HG03457 (cell line): Measurements from ENCODE around the gene ACP4.
"Not testable (repeated sequence)": the region's sequence is repeated elsewhere in the genome, so short reads cannot be mapped to it uniquely, and the experiment has no call there.

ENCODE experiments used
- ATAC-seq: cut with Tn5 transposase; IDR thresholded peaks from one replicate; pipeline ENCODE4 v1.9.1; 2021; ENCODE audit warnings: moderate number of reproducible peaks; ENCODE audit not compliant: unreplicated experiment

Gene ACP4

DNA sequence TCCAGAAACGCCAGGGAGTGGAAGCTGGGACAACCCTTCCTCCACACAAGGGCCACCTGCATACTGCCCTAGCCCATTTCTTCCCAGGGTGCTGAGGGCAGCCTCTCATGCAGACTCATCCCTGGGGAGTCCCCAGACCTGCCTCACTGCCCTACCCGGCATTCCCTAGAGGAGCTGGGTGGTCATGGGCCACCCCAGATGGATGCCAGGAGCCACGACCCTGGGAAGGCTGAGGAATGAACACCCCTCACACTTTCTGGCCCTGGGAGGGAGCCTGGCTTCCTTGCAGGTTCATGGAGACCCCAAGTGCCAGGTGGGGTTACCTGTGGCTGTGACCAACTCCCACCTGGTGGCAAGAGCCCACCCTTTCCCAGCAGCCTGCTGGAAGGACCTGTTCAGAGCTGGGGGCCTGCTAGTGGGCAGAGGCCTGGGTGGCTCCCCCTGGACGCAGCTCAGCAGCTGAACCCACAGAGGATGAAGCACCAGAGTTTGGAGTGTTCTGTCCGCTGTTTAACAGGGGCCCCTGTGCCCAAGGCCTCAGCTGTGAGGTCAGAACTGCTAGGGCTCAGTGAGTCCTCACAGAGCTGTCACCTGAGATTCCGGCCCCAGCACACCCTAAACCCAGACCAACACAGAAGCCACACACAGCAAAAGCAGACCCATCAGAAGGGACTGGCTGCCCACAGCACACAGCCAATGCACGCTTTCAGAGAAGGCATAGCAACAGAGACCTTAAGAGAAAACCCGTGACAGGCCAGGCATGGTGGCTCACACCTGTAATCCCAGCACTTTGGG is 6.6 kb downstream of the ACP4 start:
- no peak for ATAC-seq

DNA sequence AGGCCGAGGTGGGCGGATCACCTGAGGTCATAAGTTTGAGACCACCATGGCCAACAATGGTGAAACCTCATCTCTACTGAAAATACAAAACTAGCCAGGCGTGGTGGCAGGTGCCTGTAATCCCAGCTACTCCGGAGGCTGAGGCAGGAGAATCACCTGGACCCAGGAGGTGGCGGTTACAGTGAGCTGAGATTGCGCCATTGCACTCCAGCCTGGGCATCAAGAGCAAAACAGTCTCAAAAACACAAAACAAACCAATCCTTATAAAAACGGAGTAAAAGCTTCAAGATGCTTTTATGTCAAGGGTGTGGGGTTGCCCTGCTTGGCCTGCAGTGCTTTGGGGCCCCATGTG is 7.2 kb downstream of the ACP4 start:
- ATAC-seq: no peak

DNA sequence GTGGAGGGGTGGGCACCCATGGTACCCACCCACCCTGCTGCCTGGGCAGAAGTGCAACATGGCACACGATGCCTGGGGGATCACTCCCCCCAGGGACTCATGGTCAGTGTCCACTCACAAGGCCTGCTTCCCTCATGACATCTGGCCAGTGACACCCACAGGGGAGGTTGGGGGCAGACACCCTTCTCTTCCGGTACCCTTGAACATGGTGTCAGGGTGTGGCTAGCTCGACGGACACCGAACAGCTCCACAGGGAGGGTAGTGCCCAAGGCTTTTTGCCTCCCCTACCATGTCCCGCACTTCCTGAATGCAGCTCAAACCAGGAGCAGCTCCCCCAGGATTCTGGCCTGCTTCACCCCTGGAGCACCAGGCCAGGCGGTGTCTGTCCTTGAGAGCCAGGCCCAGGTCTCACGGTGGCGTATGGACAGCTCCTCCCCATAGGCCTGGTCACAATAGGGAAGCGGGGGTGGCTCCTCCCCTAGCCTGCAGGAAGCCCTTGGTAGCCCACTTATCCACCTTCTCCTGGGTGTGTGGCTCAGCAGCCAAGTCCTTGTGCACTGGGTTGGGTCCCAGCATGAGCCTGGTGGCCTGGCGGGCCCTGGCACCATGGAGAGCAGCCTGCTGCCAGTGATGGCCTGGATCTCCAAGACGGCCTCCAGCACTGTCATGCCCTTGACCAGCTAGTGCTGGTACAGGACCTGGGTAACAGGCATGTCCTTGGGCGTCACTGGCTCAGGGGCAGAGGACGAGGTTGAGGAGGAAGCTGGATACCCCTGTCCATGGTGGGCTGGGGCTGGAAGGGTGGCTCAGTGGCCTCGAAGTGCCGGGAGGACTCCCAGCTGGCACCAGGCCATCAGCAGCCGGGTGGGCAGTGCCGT is 7.8 kb downstream of the ACP4 start:
- ATAC-seq: no peak

DNA sequence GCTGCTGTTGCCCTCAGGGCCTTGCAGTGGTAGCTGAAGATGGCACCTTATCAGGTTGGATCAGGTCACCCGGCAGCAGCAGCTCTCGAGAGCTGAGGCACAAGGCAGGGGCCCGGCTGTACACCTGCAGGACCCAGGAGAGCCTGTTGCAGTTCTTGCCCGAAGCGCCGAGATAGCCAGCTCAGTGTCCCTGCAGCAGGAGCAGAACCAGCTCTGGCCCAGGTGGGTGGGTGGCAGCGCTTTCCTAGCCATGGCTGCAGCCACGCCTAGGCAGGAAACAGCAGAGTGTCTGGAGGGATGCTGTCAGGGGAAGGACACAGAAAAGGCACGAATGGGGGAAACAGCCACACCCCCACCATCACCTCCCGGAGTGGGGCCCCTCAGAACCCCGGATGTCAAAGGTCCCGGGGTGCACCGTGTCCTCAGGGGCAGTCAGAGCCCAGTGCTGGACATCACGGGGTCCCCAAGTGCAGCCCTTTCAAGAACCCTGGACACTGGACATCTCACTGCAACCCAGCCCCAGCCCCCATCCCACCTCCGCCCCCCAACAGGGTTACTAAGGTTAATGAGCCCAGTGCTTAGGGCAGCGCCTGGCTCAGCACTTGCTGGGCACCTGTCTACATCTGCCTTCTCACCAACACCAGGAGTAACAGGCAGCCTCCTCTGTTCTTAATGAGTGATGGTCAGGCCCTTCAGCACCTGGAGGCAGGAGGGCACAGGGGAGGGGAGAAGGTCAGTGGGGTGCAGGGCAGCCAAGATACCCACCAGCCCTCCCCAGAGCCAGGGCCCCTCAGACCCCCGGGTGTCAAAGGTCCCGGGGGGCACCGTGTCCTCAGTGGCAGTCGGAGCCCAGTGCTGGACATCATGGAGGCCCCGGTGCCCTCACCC is 8.7 kb downstream of the ACP4 start:
- no peak for ATAC-seq

DNA sequence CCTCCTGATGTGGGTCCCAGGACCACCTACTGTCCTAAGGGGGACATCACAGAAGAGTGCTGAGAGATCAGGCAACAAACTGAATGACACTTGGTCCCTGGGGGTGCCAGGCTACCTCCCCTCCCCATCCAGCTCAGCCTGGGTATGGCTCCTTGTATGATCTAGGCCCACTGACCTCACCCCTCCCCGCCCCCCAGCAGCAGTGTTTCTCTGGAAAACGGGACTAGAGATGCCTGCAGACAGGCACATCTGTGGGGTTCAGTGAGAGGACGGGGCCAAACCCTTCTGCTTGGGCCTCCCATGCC is 9.3 kb downstream of the ACP4 start:
- no peak for ATAC-seq

DNA sequence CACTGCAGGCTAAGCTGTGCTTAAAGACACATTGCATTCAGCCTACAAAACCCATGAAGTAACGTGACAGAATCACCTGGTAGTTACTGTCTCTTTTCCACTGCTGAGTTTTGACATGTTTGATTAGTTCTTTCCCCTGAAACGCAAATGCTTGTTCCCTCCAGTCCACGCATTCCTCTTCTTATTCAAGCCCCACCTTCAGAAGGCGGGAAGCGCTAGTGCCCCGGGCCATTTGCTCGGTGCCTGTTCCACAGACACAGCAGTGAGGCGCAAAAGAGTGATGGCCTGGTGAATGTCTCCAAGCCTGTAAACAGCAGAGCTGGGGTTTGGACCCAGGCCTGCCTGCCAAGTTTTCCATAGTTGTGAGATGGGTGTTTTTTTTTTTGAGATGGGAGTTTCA is 10.9 kb downstream of the ACP4 start:
- ATAC-seq: no peak

DNA sequence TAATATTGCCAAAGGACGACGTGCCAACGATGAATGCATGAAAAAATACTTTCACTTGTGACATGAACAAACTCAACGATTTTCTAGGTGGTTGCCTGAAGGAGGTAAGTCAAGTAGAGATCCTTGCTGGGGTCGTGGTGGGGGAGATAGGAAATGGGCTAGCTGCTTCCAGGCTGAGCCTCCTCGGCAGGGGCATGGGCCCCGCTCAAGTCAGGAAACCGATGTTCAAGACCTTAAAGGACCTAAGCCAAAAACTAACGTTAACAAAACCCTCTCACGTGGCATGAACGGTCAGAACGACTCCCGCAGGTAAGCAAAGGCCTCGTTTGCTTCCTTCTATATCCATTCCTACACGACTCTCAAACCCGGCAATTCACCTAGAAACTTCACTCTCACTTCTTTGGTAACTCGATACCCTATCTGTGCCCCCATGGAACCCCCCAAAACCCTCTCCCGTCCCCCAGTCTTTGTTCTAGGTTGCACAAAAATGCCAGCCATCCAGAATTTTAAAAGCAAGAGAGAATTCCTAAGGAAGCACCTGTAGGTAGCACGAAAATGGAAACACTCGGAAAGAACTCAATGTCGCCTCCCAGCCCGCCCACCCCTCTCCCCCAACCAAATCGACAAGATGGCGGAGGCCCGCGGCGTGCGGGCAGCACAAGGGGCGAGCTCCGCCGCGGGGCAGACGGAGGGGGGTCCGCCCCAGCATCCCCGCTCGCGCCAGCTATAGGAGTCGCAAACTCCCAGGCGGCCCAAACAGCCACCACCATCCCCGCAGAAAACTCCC is 13.6 kb downstream of the ACP4 start:
- no peak for ATAC-seq

DNA sequence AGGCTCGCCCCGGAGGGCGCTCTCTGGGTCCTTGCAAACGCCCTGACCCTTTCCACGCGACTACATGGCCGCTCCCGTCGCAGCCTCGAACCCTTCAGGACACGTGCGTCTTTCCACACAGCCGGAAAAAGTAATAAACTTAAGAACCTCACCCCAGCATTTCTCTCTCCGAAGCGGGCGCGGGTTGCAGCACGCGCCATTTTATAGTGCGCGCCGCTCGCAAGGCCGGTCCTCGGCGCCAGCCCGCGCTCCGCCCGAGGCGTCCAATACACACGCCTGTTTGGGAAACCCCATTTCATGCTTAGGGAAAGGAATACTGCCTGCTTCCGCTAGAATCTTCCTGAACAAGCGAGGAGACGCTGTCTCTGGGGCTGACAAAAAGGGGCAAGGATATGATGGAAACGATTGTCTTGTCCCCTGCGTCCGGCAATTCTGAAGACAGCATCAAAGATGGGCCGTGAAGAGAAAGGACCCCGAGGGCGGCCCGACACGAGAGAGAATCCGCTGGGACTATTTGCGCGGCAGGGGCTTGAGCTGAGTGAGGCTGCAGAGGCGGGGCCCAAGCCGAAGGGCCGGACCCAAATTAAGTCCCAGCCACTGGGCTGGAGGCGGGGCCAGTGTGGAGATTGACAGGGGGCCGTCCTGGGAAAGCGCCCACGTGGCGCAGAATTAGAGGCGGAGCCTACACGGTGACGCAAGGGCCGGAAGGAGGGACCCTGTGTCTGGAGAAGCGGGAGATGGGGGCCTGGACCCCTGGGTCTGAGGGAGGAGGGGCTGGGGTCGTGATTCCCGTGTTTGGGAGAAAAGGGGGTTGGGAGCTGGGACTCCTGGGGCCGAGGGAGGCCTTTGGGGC is 14.4 kb downstream of the ACP4 start:
- ATAC-seq: peak; percentile 81

DNA sequence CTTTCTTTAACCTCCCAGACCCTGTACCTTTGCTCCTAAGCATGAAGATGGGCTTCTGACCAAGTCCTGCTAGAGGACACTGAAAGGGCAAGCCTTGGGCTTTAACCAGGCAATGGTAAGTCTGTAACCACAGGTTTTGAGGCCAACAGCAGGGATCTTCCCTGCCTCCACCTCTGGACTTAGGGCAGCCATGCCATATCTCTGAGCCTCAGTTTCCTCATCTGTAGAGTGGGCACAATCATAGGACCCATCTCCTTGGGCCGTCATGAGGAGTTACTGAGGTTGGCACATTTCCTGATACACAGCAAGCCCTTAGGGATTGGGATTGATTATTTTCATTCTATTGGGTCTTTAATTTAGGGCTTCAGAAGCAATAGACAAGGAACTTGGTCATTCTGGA is 18.6 kb downstream of the ACP4 start:
- no peak for ATAC-seq

DNA sequence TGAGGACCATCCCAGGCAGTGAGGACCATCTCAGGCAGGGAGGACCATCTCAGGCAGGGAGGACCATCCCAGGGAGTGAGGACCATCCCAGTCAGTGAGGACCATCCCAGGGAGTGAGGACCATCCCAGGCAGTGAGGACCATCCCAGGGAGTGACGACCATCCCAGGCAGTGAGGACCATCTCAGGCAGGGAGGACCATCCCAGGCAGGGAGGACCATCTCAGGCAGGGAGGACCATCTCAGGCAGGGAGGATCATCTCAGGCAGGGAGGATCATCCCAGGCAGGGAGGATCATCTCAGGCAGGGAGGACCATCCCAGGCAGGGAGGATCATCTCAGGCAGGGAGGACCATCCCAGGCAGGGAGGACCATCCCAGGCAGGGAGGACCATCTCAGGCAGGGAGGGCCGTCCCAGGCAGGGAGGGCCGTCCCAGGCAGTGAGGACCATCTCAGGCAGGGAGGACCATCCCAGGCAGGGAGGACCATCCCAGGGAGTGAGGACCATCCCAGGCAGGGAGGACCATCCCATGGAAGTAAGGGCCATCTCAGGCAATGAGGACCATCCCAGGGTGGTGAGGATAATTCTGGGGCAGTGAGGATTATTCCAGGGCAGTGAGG is 21.5 kb downstream of the ACP4 start:
- not testable (repeated sequence) for ATAC-seq

DNA sequence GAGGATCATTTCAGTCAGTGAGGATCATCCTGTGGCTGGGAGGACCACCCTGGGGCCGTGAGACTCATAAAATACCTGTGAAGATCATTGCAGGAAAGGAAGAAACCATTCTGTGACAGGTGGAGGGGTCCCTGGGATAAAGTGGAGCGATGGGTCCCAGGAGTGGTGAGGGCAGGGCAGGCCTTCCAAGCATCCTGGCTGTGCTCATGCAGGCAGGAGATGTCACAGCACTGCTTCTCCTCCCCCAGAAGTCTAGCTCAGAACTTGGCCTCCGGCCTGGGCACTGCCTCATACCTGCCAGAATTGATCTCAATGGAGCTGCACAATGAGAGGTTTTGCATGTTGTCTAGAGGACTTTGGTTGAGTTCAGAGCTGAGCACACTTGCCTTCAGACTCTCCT is 22.3 kb downstream of the ACP4 start:
- ATAC-seq: no peak

DNA sequence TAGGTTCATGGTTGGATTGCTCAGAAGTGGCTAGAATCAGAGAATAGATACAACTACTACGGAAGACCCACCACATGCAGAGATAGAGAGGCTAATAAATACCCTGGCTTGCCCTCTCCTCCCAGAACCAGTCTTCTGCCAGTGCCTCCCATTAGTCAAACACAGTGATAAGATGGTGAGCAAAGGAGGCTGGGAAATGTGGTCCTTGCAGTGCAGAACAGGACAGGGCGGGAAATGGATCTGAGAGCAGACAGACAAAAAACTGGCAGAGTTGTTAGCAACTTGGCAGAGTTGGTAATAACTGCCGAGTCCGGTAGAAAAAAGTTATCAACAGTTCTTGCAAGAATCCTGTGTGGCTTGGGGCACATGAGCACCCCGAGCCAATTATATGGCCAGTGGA is 24.7 kb downstream of the ACP4 start:
- no peak for ATAC-seq

DNA sequence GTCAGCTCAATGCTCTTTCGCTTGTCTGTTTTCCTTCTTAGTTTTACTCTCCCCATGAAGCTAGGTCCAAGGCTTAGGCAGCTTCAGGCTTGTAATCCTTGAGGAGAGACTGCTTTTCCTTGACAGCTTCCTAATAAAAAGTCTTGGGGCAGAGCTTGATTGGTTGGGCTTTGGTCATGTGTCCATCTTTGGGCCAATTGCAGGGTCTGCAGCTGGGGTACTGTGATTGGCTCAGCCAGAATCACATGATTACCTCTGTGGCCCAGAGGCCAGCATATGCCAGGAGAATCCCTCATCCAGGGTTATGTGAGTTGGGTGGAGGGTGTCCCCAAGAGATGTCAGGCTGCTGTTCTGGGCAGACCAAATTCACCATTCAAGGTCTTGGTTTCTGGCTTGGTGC is 25.2 kb downstream of the ACP4 start:
- no peak for ATAC-seq

DNA sequence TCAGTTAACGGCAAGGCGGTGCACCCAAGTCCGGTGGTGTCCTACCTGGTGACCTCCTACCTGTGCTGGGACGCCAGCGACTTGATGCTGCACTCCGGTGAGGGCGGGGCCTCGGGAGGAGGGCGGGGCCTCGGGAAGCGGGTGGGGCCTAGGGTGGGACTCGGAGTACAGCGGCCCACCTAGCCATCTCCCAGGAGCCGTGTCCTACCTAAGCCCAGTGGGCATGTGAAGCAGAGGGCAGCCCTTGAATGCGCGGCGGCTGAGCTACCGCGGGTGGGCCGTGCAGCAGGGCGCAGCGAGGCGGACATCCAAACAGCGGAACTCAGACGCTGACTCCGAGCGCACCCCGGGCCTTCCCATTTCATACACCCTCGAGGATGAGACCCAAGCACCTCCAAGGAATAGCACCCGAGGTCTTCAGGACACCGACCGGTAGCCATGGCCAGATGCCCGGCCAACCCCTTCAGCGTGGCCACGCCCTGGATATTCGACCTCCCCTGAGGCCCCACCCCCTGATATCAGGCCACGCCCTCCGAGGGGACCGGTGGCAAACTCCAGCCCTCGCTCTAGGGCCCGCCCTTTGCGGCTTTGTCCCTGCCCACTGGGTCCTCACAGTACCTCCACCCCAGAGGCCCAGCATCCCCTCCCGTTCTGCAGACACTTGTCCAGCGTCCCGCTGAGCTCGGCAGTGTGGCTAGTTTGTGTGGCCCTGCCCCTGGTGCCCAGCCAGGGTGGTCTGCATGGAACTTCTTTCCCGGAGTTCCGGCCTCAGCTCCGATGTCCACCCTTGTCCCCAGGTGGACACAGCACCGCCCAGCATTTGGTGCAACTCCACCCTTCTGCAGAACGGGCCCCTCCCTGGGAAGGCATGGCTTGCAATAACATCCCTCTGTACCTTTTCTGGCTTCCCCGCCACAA is 28.0 kb downstream of the ACP4 start:
- peak; percentile 34 for ATAC-seq

DNA sequence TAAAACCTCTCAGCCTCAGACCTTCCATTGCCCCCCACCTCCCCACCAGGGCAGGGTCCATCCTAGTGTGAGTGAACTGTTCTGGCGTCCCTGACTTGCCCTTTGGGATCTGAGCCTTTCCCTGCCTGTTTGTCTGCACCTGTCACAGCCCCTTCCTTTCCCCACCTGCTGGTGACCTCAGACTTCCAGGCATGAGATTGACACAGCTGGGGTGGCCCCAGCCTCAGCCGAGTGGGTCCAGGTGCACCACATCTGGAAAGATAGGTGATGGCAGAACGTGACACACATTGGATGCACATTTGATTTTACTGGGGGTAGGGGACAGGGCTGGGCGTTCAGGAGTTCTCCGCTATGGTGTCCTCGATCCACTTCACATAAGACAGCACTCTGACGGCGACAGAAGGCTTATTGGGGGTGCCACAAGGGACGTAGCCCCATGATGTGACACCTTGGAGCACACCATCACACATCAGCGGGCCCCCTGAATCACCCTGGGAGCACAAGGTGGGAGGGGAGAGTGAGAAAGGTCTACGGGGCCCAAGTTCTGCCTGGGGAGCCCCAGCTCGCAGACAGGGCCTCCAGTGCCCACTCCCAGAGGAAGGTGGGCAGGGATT is 28.8 kb downstream of the ACP4 start:
- no peak for ATAC-seq

DNA sequence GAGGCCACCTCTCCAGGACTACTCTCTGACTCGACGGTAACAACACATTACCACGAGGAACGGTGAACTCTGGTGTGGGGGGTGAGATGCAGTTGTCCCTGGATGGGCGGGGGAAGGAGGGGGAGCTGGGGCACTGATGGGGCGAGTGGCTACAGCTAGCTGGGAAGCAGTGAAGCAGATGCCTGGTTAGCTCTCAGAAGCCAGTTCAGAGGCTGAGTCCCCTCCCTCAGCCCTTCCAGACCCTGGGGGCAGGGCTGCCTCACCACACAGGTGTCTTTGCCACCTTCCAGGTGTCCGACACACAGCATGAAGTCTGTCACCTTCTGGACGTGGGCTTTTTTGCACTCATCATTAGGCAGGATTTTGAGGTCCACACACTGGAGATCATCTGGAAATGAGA is 29.4 kb downstream of the ACP4 start:
- ATAC-seq: no peak

DNA sequence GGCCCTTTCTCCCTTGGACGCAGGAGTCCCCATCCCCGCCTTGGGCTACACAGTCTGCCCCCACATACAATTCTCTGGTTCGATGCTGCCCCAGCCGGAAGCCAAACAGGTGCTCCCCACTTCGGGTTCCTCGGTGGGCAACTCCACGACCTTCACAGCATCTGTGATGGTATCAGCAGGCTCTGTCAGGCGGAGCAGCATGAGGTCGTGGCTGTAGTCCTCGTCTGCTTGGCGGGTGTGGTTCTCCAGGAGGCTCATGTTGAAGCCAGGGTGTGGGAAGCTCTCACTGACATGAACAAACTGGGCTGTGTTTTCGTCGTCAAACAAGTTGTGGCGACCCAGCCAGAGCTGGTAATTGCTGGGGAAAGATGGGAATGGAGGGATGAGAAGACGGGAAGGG is 29.9 kb downstream of the ACP4 start:
- no peak for ATAC-seq
